Stimulated activated CD8-positive, alpha-beta memory T cell treated with anti-CD3 and anti-CD28 coated beads, Interleukin-12 subunit alpha, Interleukin-12 subunit beta, amount 100 ng/mL, for 1 hour (primary cell): ENCODE data around the gene SPSB3.

Experiments
- DNase-seq: peaks from one replicate; pipeline ENCODE4 v3.0.0-alpha.2; 2020; ENCODE audit warnings: low read depth

SPSB3 gene

GRCh38 chr16:1763521-1764511, 18.6 kb downstream of the SPSB3 start:
- no peak for DNase-seq

GRCh38 chr16:1762879-1763520, 19.4 kb downstream of the SPSB3 start:
- no peak for DNase-seq

DNA sequence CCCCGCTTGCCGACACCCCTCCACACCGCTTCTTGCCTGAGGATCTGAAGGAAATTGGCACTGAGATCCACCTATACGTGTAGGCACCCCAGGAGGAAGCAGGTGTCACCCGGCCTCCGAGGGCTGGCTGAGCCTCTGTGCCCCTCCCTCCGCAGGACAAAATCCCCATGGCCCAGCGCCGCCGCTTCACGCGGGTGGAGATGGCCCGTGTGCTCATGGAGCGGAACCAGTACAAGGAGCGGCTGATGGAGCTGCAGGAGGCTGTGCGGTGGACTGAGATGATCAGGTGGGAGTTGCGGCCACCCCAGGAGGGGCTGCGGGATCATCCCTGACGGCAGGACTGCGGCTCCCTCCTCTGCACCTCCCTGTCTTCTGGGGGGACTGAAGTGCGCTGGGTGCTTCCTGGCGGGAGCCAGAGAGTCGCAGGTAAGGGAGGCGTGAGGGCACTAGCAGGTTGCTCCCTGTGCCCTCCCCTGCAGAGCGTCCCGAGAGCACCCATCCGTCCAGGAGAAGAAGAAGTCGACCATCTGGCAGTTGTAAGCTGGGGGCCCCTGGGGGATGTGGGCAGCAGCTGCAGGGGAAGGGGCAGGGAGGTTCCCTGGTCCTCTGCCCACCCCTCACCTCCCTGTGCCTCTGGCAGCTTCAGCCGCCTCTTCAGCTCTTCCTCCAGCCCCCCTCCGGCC, 20.0 kb downstream of the SPSB3 start:
- no peak for DNase-seq

GRCh38 chr16:1761751-1762150, 20.6 kb downstream of the SPSB3 start:
- DNase-seq: no peak

- no peak for DNase-seq
Measured at GRCh38 chr16:1760911-1761310, 21.5 kb downstream of the SPSB3 start.

- DNase-seq: no peak
Measured at GRCh38 chr16:1759511-1759910, 22.9 kb downstream of the SPSB3 start.

DNA sequence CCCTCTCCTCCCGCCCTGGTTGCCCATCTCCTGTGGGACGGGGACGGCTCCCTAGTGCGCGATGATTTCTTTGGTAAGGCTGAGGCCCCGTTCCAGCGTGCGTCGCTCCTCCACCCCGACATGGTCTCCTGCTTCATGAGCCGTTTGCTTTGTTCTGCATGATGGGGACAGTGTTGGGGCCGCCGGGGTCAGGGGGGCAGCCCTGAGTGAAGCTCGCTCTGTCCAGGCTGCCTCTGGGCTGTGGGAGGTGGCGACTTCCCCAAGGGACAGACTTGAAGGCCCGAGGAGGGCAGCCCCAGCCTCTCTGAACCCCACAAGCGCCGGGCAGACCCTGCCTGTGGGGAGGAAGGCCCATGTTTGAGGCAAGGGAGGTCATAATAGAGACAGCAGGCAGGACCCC, 23.4 kb downstream of the SPSB3 start:
- DNase-seq: no peak

GRCh38 chr16:1757714-1758461, 24.5 kb downstream of the SPSB3 start:
- no peak for DNase-seq

DNA sequence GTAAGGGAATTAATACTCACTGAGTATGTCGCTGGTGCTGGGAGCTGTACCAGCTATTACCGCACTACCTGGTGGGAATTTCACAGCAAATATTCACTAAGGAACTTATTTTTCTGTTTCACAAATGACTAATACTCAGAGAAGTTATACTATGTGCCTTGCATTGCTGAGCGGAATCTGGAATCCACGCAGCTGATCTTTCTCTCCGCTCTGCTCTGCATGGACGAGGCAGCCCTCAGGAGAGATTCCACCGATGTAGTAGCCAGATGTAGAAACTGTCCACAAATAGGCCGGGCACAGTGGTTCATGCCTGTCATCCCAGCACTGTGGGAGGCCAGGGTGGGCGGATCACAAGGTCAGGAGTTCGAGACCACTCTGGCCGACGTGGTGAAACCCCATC, 28.2 kb downstream of the SPSB3 start:
- DNase-seq: no peak

DNA sequence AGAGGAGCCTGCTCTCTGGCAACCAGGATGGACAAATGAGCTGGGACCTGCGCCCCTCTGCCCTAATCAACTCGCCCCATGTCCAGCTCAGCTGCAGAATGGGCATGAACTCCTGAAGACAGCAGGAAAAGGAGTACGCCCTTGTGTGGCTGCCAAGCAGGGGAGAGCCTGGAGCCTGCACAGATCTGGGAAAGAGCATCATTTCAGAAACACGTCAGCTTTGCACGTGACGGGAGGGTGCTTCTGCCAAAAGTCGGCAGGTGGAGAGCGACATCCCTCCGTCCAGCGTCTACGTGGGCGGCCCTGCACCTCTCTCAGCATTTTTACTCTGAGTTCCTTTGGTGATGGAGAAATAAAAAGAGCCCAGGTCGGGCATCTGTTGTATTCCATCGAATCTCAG, 29.5 kb downstream of the SPSB3 start:
- DNase-seq: no peak

GRCh38 chr16:1751946-1752345, 30.4 kb downstream of the SPSB3 start:
- no peak for DNase-seq

DNA sequence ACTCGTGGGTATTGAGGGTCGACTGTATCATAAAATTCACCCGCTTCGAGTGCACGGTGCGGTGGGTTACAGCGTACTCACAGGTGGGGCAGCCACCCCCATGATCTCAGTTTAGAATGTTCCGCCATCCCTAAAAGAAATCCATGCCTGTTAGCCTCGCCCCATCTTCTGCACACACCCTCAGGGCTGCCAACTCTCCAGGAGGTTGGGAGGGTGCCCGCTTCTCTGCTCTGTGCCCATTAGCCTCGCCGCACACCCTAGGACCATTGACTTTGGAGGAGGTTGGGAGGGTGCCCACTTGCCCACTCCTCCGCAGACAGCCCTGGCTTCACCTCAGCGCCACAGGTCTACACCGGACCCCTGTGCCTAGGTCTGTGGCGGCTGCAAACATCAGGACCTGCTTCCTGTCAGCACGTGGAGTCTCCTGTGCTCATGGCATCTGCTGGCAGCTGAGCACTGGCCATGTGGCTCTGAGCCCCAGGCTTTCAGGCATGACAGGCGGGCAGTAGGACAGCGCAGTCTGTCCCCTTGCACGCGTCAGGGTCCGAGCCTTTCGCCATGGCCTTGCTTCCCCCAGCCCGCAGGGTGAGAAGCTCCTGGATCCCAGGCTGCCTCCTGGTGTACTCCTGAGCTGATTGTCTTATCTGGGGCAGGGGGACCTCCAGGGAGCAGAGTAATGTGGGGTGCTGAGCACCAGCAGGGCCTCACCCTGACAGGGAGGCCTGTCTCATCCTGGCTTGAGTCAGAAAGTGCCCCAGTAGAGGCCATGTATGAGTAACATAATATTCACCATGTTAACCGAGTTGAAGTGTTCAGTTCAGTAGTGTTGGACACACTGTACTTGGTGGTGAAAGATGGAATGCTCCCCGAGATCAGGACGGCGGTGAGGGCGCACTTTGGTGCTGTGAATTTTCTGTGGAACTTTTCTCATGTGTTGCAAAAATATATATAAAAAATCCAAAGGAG, 32.9 kb downstream of the SPSB3 start:
- DNase-seq: no peak

- DNase-seq: no peak
Measured at GRCh38 chr16:1747934-1748333, 34.4 kb downstream of the SPSB3 start.

DNA sequence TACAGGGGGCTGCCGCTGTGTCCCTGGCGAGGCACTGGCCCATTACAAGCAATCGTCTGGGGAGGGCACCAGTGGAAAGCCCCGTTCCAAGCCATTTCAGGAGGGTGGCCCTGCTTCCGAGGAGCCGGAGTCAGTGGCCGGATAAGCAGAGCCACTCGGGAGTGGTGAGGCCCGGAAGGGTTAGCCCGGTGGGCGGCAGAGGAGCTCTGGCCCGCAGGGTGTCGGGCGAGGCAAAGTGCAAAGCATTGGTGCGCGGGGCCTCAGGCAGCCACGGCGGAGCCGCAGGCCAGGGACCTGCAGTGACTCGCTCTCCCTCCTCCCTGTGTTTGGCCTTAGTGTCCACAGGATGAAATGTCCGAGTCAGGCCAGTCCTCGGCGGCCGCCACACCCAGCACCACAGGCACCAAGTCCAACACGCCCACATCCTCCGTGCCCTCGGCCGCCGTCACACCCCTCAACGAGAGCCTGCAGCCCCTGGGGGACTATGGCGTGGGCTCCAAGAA, 35.6 kb downstream of the SPSB3 start:
- no peak for DNase-seq

- no peak for DNase-seq
Measured at GRCh38 chr16:1745900-1746692, 36.3 kb downstream of the SPSB3 start.

GRCh38 chr16:1745181-1745899, 37.0 kb downstream of the SPSB3 start:
- DNase-seq: no peak

DNA sequence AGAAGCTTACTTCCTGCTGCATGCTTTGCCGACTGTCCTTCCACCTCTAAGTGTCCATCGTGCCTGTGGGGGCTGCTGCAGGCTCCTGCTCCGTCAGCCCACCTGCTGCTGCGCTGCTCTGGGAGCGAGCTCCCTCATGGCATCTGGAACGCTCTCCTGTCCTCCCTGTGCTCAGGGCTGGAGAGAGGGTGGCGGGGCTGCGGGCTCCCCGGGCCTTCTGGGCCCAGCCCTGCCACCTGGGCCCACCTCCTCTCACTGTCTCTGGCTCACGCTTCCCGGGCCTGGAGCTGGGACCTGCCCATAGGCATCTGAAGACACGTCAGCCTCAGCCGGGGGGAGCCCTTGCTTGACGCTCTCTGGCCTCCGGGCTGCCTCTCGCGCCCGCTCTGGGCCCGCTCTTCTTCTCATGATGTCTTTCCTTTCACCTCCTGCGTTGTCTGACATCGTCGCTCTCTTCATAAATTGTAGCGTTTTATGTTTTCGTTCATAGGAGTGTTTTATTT, 38.0 kb downstream of the SPSB3 start:
- DNase-seq: no peak

DNA sequence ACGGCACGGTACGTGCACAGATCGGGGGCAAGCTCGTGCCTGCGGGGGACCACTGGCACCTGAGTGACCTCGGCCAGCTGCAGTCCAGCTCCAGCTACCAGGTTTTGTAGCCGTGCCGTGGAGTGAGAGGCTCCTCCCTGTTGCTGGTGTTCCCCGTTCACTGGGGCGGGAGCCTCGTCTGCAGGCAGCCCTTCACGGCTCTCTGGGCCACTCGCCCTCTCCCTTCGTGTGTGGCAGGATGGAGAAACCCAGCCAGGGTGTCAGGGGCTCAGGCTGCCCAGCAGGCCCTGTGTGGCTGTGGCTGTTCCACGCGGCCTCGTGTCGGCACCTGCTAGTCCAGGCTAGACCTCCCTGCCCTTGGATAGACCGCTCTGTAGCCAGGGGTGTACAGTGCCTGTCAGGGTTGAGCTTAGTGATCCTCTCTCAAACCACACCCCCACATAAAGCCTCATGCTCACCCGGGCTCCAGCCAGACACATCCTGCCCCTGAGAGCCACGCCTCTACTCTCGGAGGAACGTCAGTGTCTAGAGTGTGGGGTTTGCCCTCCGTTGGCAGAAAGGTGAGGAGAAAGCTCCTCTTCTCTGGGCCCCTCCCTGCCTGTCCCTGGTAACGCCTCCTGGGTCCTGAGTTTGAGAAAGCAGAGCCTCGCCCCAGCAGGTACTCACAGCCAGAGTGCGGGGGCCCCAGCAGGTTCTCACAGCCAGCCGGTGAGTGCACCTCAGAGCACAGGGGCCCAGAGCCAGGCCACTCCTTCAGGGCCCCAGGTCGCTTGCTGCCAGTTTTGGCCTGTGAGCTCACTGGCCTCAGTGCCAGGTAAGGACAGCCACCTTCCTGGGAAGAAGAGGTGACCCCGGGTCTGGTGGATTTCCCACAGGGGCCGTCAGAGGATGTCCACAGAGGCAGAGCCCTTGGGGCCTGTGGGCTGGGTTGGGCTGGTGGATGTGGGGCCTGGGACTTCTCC, 38.7 kb downstream of the SPSB3 start:
- DNase-seq: no peak
